AG09309 (cell line): ENCODE data around the gene PROK1.

Source experiments
- DNase-seq: peaks from one replicate; pipeline ENCODE4 v3.0.0-alpha.2; 2010; ENCODE audit warnings: low read depth
- H3K4me3 ChIP-seq: 2 replicates; pipeline ENCODE4 v1.5.1; 2011; ENCODE audit warnings: mild to moderate bottlenecking, low read depth, low read length, moderate library complexity; ENCODE audit not compliant: control insufficient read depth
- TF ChIP-seq, protein P1 (sequence below): IDR thresholded peaks from 2 replicates; pipeline ENCODE4 v1.5.1; 2011; ENCODE audit warnings: mild to moderate bottlenecking, low read depth, low read length, inconsistent platforms; ENCODE audit not compliant: insufficient read depth, control insufficient read depth; ENCODE audit errors: missing control alignments

The PROK1 gene

DNA sequence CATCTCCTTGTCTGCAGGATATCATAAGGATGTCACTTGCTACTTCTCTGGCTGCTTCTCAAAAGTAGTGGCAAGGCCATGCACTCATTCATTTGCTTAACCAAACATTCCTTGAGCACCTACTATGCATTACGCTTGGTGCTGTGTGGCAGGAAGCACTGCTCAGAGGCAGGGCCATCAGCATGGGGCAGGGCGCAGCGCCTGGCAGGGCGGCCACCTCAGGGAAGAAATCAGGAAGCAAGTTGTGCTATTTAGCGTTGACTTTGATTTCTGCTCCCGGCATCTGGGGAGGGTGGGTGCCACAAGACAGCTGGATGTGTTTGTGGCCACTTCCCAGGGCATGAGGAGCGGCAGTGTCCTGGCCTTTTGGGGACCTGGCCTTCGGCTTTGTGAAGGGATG, 27.9 kb downstream of the PROK1 start:
- H3K4me3 ChIP-seq: no peak overlapping the region
- no peak for DNase-seq
- TF ChIP-seq, protein P1, sequence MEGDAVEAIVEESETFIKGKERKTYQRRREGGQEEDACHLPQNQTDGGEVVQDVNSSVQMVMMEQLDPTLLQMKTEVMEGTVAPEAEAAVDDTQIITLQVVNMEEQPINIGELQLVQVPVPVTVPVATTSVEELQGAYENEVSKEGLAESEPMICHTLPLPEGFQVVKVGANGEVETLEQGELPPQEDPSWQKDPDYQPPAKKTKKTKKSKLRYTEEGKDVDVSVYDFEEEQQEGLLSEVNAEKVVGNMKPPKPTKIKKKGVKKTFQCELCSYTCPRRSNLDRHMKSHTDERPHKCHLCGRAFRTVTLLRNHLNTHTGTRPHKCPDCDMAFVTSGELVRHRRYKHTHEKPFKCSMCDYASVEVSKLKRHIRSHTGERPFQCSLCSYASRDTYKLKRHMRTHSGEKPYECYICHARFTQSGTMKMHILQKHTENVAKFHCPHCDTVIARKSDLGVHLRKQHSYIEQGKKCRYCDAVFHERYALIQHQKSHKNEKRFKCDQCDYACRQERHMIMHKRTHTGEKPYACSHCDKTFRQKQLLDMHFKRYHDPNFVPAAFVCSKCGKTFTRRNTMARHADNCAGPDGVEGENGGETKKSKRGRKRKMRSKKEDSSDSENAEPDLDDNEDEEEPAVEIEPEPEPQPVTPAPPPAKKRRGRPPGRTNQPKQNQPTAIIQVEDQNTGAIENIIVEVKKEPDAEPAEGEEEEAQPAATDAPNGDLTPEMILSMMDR: no peak

DNA sequence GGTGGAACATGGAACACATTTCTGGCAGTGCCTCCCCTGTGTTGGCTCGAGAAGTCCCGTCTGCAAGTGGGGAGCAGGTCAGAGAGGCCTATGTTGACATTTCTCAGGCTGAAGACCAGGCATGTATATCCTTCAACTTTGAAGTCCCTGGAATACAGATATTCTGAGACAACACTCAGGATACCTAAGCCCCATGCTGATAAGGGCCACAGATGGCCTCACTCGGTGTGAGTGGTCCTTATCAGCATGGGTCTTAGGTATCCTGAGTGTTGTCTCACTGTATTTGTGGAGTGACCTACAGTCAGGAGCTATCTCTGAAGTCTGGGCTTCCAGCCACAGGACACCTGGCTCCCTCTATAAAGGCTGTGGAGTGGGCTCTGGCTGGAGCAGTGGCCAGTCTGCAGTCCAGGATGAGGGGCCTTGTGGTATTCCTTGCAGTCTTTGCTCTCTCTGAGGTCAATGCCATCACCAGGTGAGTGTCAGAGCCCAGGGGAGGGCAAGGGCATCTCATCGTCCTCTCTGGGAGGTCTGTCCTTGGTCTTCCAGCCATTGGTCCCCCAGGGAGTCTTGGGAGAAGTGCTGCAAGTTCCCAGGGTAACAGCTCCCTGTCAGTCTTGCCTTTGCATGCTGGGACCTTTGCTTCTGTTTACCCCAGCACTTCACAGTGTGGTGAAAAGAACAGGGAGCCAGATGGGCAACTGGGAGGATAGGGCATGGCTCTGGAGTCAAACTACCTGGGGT, 29.6 kb downstream of the PROK1 start:
- H3K4me3 ChIP-seq: no peak overlapping the region
- no peak for DNase-seq
- TF ChIP-seq, protein P1: no peak

DNA sequence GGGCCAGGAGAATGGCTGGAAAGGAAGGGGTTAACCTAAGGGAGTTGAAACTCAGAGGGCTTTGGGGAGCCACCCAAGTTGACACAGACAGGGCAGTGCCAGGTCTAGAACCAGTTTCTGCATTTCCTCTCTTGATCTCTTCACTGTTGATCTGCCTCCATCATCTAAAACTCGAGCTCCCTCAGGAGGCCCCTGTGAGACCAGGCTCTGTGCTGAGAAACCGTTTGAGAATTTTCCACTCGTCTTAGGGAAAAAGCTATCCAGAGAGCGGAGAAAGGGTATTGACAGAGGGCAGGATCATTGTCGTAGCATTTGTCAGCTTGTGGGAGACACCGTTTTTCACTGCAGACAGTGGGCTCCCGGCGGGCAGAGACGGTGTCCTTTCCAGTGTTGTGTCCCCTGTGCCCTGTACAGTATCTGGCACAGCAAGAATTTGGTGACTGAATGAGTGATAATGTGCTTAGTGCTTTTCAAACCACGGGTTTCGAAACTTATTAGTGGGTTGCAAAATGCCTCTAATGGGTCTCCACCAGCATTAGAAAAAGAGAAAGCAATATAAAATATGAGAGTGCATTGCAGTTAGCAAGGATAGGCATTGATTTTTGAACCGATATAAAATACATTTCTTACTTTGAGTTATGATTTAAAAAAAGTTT, 31.1 kb downstream of the PROK1 start:
- H3K4me3 ChIP-seq: no peak overlapping the region
- no peak for DNase-seq
- TF ChIP-seq, protein P1: no peak

DNA sequence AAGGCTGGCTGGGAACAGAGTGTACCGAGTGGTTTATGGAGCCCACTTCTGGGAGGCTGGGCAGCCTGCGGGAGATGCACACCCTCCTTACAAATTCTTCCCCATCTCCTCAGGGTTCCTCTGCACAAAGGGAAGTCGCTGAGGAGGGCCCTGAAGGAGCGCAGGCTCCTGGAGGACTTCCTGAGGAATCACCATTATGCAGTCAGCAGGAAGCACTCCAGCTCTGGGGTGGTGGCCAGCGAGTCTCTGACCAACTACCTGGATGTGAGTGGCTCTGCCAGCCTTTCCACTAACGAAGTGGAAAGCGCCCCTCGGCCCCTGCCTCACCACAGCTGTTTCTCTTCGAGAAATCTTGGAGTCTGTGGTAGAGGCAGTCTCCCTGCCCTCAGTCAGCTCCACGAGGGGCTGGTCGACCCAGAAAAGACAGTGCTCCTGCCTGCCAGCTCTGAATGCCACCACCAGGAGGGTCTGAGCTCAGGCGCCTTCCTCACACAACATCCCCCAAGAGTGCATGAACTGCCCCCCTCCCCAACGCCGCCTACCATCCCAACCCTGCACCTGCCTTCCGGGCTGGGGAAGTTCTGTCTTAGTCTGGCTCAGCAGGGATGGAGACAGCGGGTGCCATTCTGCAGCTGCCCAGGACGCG, 31.8 kb downstream of the PROK1 start:
- no peak for DNase-seq
- TF ChIP-seq, protein P1: no peak
- H3K4me3 ChIP-seq: no peak overlapping the region

DNA sequence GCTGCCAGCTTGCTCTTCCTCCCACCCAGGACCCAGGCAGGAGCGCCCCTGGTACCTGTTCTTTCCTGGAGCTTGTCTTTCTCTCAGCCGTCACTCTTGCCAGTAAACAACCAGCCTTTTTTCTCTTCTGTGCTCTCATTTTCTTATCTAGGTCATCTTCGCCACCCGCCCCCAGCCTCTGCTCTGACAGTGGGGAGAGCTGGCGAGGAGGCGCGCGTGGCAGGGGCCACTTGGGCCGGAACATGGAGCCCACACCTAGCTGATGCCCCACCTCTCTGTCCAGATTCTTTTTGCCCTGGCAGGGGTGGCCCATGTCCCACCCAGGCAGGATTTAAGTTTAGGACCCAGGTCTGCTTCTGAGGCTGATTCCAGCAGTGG, 32.3 kb downstream of the PROK1 start:
- TF ChIP-seq, protein P1: no peak
- no peak for DNase-seq

DNA sequence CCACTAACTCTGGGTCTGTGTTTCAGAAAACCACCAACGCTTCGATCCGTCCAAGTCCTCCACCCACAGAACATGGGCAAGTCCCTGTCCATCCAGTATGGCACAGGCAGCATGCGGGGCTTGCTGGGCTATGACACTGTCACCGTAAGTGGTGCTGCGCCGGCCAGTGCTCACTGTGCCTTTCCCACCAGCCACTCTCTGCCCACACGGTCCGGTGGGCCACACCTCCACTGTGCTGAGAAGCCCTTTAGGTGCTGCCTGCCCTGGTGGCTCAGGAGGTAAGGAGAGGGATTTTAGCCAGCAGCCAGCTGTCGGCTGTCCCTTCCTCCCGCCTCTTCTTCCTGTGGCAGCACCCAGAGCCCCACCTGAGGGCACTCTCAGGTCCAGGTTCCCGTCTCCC, 33.9 kb downstream of the PROK1 start:
- DNase-seq: no peak
- TF ChIP-seq, protein P1: no peak
- H3K4me3 ChIP-seq: no peak overlapping the region

More for the DNA sequence above, 32.3 kb downstream of the PROK1 start:
- H3K4me3 ChIP-seq: no peak overlapping the region
